ENCODE results near the gene KLC1.
"Not testable (repeated sequence)": the region's sequence is repeated elsewhere in the genome, so short reads cannot be mapped to it uniquely, and the experiment has no call there.

The KLC1 gene

DNA sequence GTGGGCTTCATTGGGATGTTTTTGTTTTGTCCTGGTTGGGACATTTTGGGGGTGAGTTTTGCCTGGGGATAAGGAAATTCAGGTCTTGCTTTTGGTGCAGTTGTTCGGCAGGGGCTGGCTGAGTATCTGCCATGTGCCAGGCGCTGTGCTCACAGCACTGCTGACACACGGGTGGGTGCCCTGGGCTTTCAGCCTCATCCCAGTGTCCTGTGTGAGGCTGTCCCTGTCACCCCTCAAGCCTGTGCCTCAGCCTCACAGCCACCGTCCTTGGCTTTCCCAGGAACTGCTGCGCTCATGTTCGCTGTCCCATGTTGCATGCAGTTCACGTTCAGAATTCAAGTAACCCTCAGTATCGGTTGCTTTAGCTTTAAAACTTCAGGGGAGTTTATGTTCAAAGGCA lies 61.3 kb downstream of the KLC1 start:
- no peak for DNase-seq (ENCODE audit: low spot score)

DNA sequence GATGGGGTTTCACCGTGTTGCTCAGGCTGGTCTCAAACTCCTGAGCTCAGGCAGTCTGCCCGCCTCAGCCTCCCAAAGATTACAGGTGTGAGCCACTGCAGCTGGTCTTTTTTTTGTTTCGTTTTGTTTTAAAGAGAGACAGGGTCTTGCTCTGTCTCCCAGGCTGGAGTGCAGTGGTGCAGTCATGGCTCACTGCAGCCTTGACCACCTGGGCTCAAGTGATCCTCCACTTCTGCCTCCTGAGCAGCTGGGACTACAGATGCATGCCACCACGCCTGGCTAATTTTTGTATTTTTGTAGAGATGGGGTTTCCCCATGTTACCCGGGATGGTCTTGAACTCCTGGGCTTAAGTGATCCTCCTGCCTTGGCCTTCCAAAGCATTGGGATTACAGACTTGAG lies 62.6 kb downstream of the KLC1 start:
- DNase-seq (ENCODE audit: low spot score), result not testable (repeated sequence)

DNA sequence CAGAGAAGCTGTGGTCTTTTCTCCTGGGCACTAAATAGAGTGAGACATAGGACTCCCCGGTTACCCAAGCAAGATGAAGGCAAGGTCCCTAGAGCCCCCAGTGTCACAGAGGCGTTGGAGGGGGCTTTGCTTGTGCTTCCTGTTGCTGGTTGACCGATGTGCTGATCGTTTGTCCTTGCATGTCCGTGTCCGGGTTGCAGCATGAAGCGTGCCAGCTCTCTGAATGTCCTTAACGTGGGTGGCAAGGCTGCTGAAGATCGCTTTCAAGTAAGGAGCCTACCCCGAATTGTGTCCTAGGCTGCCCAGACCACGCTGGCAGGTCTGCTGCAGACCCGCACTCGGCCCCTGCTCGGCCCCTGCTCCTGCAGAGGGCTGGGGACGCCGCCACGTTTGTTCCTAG lies 63.1 kb downstream of the KLC1 start:
- no peak for DNase-seq (ENCODE audit: low spot score)

DNA sequence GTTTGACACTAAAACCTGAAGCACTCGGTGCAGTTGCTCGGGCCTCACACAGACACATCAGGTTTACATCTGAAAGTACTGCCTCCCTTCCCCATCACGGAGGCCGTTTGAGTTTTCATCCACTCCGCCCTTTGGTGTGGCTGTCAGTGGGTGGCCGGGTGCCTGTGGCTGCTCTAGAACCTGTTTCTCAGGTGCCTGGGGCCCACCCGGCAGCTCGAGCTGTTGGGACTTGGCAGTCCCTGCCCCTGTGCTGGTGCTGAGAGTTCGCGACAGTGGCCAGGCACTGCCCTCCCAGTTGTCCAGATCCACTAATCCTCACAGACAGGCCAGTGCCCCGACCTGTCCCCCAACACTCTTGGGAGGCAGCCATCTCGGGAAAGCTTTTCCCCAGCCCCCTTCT lies 63.9 kb downstream of the KLC1 start:
- DNase-seq (ENCODE audit: low spot score), result no peak

DNA sequence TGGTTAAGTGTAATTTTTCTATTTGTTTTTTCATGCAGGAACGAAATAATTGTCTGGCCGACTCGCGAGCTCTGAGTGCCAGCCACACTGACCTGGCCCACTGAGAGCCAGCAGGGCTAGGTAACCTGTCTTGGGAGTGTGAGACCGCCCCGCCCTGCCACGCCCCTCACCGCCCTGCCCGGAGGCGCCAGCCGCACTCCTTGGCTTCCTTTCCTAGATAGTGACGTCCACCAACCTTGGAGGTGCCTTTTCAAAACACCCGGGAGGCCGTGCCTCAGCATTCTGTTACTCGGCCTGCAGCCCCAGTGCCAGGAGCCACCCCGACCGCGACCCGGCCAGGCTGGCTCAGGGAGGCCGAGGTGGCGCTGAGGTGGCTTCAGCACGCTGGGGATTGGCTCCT lies 64.5 kb downstream of the KLC1 start:
- DNase-seq (ENCODE audit: low spot score), result peak; percentile 43

DNA sequence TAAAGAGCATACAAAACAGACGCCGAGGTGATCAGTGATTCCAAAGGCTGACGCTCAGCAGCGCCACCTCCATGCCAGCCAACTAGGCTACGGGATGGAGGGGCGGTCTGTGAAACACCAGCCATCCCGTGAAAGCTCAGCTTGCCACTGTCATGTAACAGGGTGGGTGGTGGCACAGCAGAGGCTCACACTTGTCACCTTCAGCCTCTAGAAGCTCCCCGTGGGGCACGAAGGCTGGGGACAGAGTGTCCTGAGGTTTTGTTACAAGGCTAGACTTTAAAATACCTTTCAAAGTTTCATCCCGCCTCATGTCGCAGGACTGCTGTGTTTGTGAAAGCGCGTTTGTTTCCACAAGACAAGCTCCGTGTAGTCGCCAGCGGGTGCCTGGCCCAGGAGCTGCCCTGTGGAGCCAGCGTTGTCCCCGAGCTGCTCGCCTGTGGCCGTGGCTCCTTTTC lies 65.6 kb downstream of the KLC1 start:
- DNase-seq (ENCODE audit: low spot score), result no peak

DNA sequence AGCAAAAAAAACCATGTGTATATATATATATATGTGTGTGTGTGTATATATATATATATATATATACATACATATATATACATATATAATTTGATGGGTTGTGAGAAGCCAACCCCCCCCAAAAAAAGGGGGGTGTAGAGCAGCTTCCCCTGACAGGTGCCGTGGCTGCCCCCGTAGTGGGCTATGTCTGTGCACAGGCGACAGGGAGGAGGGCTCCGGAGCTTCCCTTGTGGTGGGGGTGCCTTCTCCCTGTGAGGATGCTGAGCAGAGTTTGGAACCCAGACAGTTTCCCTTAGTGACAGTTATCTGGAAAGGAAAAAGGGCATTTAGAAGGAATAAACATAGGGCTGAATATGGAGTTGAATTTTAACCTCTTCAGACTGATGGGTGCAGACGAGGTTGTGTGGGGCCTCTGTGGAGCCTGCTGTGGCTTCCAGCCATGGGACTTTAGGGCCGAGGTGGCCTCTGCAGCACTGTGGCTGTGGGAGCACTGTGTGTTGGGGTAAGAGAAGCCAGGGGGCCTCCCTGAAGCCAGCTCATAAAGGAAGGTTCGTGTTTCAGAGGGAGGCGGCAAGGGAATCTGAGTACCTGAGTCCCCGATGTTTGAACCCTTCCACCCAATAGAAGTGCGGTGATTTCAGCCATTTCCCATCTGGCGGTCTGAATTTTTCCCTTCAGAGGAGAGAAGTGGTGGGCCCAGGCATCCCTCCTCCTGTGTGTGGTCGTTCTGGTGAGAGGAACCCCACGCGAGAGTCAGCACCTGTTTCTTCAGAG lies 66.5 kb downstream of the KLC1 start:
- DNase-seq (ENCODE audit: low spot score), result no peak

DNA sequence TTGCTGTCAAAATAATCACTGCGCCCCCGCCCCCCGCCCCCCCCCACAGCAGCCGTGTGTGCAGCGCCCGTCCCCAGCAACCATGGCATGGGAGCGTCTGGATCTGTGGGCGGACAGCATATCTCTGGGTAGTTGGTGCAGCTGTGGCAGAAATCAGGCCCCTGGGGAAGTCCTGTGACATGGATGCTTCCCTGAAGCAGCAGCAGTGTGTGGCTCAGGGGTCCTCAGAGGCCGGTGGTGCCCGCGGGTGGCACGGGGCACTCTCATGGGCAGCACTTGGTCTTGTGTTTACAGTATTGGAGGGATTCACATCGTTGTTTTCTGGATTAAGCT lies 67.0 kb downstream of the KLC1 start:
- no peak for DNase-seq (ENCODE audit: low spot score)

DNA sequence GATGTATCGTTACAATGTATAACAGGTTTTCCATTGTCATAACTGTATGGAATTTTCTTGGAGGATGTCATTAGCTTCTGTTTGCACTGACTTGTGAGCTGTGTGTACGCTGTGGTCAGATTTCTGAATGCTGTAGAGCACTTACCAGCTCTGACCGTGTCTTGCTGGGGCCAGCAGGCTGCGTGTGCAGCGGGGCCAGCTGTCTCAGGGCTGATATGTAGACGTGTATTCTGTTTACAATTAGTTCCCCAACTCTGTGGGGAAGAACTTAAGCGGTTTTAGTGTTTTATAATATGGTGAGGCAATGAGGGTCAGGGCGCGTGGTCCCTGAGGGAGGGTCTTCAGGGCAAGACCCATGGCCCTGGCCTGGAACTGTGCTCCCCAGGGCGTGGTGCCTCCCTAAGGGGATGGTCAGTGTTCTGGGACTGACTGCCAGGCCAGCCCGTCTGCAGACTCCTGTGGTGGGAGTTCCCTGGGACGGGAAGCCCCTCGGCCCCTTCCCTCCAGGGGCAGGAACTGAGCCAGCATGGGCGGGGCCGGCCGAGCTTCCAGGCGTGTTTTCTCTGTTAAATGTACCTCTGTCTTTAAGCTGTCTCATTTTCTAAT lies 67.6 kb downstream of the KLC1 start:
- DNase-seq (ENCODE audit: low spot score), result no peak

DNA sequence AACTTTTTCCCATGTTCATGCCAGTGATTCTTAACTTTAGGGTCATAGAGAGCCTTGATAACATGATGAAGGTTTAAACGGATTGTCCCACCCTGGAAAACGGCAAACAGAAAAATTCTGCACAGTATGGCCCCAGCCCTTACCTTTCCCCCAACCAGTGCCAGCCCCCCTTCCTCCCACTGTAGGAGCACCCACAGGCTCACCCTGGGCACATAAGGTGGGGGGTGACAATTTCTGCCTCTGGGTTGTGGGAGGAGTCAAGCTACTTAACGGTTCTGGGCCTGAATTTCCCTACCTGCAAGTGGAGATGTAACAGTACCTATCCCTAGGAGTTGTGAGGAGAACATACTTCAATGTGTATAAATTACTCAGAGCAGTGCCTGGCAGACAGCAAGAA lies 68.2 kb downstream of the KLC1 start:
- no peak for DNase-seq (ENCODE audit: low spot score)

DNA sequence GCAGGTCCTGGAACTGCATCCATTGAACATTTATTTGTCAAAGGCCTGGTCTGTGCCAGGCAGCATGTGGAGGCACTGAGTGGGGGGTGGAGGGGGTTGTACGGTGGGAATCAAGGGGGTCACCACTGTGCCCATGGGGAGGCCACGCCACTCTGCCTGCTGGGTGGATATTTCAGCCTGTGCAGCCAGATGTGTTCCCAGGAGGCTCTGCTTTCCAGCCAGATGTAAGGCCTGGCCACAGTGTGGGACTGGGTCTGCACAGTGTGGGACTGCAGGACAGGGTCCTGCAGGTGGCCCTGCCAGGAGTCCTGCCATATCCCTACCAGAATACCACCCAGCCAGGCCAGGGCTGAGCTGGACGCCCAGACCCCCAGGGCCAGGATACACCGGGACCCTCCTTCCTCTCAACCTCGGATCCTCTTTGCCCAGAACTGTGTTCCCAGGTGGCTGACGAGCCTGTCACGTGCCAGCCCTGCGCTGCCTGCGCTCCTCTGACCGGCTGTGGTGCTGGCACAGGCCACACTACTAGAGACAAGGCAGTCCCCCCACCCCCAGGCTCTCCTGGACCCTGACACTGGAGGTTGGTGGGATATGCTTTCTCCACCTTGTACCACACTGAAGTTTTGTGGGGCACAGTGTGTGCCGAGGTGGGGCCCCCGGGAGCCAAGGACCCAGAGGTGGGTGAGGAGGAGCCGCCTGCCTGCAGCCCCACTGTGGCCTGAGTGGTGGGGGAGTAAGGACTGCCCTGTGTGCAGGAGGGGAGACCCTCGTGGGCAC lies 68.8 kb downstream of the KLC1 start:
- DNase-seq (ENCODE audit: low spot score), result no peak

DNA sequence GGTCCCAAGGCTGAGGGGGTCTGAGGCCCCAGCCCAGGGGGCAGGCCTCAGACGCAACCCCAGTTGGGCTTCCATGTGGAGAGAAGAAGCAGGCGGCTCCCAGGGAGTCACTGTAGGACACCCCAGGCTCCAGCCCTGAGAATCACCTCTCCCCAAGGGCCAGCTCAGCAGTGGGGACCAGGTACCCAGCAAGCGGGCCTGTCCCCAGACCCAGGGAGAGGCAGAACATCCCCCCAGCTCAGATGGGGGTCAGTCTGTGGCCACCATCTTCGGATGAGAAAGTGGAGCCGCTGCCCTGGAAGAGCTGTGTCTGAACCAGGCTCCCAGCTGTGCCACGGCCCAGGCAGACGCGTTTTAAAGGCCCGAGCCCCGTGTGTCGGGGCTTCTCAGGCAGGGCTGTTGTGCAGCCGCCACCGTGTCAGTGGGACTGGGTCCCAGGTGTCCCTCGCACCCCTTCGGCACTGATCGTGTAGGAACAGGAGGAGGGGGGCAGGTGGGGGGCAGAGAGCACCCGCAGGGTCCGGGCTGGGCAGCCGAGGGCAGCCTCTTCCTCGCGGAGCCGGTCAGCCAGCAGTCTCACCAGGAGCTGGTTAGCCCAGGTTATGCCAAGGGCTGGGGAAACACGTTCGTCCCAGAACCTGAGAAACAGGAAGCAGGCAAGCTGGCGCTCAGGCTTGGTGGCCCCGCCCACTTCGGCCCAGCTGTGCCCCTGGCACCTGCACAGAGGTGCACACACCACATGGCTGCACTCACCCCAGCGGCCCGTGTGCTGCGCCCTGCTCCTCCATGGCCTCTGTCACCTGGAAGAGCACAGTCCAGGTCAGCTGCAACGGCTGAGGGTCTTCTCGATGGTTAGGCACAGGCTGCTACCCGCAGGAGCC lies 69.6 kb downstream of the KLC1 start:
- no peak for DNase-seq (ENCODE audit: low spot score)

DNA sequence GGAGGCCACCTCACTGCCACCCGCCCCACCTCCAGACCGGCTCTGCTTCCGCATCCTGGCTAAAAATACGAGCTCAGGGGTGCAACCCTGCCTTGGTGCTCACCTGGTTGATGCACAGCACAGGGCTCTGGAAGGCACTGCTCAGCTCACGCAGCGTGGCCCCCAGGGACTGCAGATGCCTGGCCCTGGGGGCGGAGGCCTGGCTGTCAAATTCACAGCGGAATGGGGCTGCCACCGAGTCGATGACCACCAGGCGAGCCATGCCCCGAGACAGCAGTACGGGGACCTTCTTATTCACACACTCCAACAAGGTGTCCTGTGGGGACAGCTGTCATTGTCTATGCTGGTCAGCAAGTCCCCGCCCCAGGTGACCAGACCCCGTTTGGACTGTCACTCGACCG lies 70.2 kb downstream of the KLC1 start:
- DNase-seq (ENCODE audit: low spot score), result no peak

DNA sequence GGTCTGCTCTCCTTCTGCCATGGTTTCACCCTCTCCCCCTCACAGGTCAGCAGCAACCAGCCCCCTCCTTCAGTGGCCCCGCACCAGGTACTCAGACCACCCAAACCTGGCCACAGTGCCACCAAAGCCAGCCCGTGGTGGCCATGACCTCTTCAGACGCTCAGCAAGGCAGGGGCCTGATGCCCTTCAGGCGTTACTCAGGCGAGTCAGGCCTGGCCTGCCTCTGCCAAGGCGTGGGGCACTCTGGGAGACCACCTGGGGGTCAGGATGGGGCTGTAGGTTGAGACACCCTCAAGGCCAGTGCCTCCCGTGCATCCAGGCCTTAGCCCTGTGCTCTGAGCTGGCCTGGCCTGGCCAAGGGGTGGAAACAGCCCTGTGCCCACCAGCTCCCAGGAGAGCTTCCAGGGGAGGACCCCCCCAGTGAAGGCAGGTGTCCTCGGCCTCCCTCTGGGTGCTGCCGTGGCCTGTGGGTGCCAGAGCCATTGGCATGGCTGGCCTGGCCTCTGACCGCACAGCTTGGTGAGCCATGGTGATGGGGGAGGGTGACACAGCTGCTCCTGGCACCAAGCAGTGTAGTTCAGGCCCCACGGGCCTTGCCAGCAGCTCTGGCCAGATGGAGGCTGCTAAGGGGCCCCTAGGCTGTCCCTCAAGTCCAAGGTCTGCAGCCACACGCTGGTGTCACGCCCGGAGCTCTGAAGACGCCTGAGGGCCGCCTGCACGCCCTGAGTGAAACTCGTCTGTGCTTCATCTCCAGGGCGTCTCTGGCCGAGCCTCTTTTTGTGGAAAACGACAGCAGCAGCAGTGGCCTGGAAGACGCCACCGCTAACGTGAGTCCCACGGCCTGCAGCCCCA lies 71.1 kb downstream of the KLC1 start:
- DNase-seq (ENCODE audit: low spot score), result no peak

DNA sequence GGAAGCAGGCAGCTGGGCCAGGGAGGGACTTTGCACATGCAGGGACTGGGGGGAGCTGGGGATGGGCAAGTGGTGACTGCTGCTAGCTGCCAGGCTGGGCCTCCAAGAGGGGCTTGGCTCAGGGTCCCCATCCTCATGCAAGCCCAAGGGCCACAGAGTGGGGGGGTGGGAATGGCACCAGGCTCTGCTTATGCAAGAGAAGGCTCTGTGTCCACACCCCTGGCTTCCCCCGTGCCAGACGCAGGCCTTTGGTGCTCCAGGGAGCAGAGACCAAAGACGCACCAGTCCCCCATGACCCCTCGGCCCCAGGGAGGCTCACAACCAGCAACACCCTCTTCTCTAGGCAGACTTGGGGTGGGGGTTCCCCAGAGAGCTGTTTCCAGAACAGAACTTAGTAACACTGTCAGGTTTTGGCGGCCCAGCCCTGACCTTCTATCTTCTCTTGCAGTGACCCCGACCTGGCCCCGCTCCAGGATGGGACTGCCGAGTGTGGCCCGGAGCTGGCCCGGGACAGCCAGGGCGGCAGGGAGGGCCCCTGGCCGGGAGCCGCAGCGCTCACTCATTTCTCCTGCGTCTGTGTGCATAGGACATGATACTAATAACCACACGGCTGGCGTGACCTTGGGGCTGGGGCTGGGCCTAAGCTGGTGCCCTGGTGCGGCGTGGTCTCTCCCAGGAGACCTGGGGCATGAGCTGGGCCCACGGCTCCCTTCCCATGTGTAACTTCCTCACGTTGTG lies 71.9 kb downstream of the KLC1 start:
- DNase-seq (ENCODE audit: low spot score), result no peak

DNA sequence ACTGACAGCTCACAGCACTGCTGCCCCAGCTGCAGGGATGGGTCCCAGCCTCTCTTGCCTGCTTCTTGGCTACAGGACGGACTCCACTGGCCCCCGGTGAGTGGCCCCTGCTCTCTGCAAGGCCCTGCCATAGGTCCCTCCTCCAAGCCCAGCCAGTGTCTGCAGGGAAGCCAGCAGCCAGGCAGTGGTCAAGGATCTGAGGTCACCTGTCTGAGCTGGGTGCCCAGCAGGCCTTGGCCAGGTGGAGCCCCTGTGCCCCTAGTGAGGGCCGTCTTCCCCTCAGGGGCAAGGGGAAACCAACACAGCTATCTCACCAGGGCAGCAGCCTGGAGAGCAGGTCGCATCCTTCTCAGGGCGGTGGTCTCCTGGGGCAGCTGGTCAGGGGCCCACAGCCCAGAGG lies 73.1 kb downstream of the KLC1 start:
- DNase-seq (ENCODE audit: low spot score), result no peak

DNA sequence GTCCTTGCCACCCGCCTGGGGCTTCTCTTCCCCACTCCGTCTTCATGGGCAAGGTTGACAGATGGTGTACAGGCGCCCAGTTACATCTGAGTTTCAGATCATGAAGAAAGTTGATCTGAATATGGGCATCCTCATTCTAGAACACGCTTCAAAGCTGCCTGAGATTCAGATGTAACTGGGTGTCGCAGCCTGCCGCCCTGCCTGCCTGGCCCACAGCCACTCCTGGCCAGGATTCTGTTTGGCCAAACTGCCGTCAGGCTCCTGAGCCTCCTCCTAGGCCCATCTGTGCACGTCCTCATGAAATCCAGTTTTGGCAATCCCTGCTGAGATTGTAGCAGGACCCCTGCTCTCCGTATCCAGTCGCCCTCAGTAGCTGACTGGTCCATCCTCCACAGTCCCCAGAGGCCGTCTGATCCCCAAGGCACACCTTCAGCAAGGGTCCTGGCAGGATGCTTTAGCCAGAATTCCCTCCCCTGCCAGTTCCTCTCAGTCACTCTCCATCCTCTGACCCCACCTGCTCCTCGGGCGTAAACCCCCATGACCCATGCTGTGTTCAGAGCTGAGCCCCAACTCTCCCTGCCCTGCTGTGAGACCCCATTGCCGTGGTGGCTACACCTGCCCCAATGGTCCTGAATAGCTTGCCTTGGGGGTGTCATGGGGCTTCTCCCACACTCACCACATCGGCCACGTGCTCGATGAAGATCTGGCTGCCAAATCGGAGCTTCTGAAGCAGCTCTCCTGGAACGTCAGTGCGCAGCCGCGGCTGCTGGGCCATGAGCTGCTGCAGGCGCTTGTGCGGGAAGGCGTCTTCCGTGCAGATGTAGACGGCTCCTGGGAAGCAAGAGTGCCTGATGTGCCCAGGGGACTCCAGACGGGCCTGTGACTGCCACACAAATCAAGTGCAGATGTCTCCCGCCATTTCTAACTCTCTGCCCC lies 73.8 kb downstream of the KLC1 start:
- peak; percentile 90 for DNase-seq (ENCODE audit: low spot score)

DNA sequence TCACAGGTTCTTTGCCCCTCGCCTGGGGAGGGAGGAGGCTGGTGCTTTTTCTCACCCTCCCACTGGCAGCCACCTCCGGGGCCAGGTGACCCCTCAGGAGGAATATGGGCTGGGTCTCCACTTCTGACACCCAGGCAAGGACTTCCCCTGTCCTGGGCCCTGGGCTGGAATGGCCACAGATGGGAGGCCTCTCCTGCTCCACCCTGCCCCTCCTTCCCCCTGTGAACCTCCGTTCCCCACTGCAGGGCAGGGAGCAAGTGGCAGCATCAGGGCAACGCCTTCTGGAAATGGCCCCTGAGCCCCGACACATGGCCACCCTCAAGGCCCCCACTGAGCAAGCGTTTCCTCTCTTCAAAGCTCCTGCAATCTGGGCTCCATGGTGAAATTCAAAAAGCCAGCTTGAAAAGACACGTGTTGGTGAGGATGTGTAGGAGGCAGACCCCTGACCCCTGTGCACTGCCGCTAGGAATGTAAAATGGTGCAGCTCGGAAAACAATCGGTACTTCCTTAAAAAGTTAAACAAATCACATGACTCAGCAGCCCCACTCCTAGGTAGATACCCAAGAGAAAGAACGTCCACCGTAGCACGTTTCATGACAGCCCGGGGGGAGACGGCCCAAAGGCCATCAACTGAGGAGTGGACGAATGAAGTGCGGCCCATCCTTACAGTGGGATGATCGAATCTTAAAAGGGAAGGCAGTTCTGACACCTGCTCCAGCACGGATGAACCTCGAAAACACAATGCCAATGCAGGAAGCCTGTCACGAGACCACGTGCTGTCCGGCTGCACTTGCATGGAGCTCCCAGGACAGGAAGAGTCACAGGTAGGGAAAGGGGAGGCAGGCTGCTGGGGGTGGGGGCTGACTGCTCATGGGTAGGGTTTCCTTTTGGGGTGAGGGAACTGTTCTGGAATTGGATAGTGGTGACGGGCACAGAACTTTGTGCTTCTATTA lies 74.7 kb downstream of the KLC1 start:
- no peak for DNase-seq (ENCODE audit: low spot score)
